Measurements from ENCODE around the gene STK32A. TPM values are rescaled to one million over a fixed set of nuclear protein-coding genes. Genes with fewer than 3 reads are reported as not detected.
A peak's percentile ranks its signal among the peaks of the same experiment; 100 is the strongest.

STK32A gene
- total RNA-seq (2021; ENCODE audit: unreplicated experiment) (1.2 TPM), Bru-seq, nascent RNA (percentile 36 among the genes with signal in this experiment), BruChase-seq, experiment 1, labeled RNA remaining after a 6-hour chase (percentile 30 among the genes with signal in this experiment), BruChase-seq, experiment 2, labeled RNA remaining after a 2-hour chase (percentile 32 among the genes with signal in this experiment)
- 0.36 and 1.3 TPM in 2 replicates for polyA plus RNA-seq (2012)
- long read RNA-seq = 0 reads

DNA sequence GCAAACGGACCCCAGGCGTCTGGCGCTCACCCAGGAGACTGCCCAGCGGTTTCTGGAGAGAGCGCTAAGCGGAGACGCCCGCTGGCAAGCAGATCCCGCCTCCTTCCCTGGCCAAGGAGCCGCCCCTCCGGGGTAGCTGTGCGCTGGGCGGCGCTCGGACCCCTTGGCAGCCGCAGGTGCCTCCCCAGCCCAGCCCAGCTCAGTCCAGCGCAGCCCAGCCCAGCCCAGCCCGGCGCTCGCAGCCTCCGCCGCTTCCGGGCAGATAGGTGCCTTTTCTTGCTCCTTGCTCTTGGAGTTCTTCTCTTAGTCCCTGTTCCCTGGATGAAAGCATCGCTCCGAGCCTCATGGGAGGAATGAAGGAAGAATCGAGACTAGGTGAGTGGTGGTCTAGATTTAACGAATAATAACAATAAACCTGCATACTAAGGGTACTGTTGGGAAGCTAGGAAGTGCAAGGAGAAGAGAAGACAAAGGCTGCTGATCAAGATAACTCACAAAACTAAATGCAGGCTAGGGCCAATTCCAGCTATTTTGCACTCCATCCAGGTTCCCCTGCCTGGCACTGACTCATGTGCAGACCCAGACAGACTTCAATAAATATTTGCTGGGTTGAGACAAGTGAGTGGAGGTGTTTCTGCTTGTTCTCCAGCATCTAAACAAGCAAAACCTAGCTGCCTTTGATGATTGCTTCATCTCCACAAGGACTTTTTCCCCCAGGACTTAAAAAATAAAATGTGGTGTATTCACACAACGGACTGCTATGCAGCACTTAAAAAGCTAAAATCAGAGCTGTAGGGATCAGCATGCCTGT, at the start of gene STK32A:
TSS of gene STK32A (plus strand) at position 202 of the 811 bp plus-strand sequence. CDS start 4,609 bp downstream, outside the sequence.
- RAD21 ChIA-PET (ENCODE audit: low non-redundant PET in 1 of 2, low total read pairs in 2 of 2, uncharacterized antibody in 2 of 2, unreplicated experiment in 2 of 2) = no interaction called here
- H3K27ac ChIP-seq (ENCODE audit: low read depth, low read length) = no peak within 1 kb of the TSS
- no peak within 1 kb of the TSS for H2AFZ ChIP-seq (ENCODE audit: low read depth, low read length, poor library complexity, severe bottlenecking)
- no peaks in the 10 kb centered on the region for H3K9me3 ChIP-seq (ENCODE audit: control insufficient read depth in 1 of 2, insufficient read depth in 1 of 2, low read depth in 1 of 2, low read length in 2 of 2)
- intact Hi-C loops (cut with micrococcal nuclease) = no loop called here
- H3K79me2 ChIP-seq (ENCODE audit: insufficient read depth, low read length) = no peaks in the 10 kb centered on the region
- peak within 1 kb of the TSS in 1 of 2 experiments; percentile 19; a peak in 1 of 4 replicates for H3K4me3 ChIP-seq (replicated peaks in 1 of 2; ENCODE audit: low read depth in 1 of 2, low read length in 2 of 2)
- BruUV-seq (replicated peaks) = no TSS peak
- H3K9me2 ChIP-seq (ENCODE audit: insufficient read depth) = no peaks in the 10 kb centered on the region
- no peaks in the 10 kb centered on the region for H3K4me1 ChIP-seq (ENCODE audit: control insufficient read depth in 1 of 2, insufficient read depth in 2 of 2, low read length in 2 of 2)
- no peak for DNase-seq (ENCODE audit: low read depth, low spot score)
- no peak within 1 kb of the TSS for H3K9ac ChIP-seq (ENCODE audit: low read length)
- CTCF ChIA-PET = interaction anchor here (2.4 kb wide), 1 partner anchor 135 kb away, joined by 10 read pairs; no protein-coding TSS in a partner anchor
- no peaks in the 10 kb centered on the region for H4K20me1 ChIP-seq (ENCODE audit: insufficient read depth)
- H3K4me2 ChIP-seq (ENCODE audit: low read length) = 0 out of 2 replicates have a peak within 1 kb of the TSS, but pooled peaks have one; percentile 36
- TF ChIP-seq JUND (IDR thresholded peaks at IDR 0.05) (no peak), RAD21 (IDR thresholded peaks at IDR 0.05; ENCODE audit: low read depth) (no peak), ZFX (IDR thresholded peaks at IDR 0.05) (no peak), YY1 (IDR thresholded peaks at IDR 0.05; ENCODE audit: extremely low read depth, insufficient replicate concordance, low read depth, low read length) (no peak), ZNF274 (IDR thresholded peaks at IDR 0.05; ENCODE audit: low read depth, low read length) (no peak), TCF7L2 (IDR thresholded peaks at IDR 0.05; ENCODE audit: borderline replicate concordance, extremely low read depth, insufficient read depth, insufficient read length) (no peak), EGR1 (IDR thresholded peaks at IDR 0.05; ENCODE audit: low read depth) (no peak)
- TF ChIP-seq, protein P1, sequence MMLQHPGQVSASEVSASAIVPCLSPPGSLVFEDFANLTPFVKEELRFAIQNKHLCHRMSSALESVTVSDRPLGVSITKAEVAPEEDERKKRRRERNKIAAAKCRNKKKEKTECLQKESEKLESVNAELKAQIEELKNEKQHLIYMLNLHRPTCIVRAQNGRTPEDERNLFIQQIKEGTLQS (IDR thresholded peaks at IDR 0.05) = no peak
- TF ChIP-seq, protein P2, sequence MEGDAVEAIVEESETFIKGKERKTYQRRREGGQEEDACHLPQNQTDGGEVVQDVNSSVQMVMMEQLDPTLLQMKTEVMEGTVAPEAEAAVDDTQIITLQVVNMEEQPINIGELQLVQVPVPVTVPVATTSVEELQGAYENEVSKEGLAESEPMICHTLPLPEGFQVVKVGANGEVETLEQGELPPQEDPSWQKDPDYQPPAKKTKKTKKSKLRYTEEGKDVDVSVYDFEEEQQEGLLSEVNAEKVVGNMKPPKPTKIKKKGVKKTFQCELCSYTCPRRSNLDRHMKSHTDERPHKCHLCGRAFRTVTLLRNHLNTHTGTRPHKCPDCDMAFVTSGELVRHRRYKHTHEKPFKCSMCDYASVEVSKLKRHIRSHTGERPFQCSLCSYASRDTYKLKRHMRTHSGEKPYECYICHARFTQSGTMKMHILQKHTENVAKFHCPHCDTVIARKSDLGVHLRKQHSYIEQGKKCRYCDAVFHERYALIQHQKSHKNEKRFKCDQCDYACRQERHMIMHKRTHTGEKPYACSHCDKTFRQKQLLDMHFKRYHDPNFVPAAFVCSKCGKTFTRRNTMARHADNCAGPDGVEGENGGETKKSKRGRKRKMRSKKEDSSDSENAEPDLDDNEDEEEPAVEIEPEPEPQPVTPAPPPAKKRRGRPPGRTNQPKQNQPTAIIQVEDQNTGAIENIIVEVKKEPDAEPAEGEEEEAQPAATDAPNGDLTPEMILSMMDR (IDR thresholded peaks at IDR 0.05 in 2 of 3, conservative IDR thresholded peaks at IDR 0.05 in 1 of 3; ENCODE audit: borderline replicate concordance in 1 of 3, insufficient read depth in 1 of 3, low read depth in 2 of 3, low read length in 2 of 3) = no peak
- no peaks in the 10 kb centered on the region for H3K36me3 ChIP-seq (ENCODE audit: control insufficient read depth in 1 of 2, insufficient read depth in 2 of 2, low read length in 2 of 2)
- peaks cover 12% of the 10 kb centered on the region for H3K27me3 ChIP-seq (ENCODE audit: insufficient read depth, low read length)
- peak; percentile 90 for ATAC-seq
- POLR2A ChIA-PET = no interaction called here
